Ishikawa (cell line): ENCODE data around the gene CALN1.

Experiments
- CEBPB ChIP-seq: IDR thresholded peaks from 2 replicates; pipeline ENCODE4 v1.6.1; 2012
- CREB1 ChIP-seq: IDR thresholded peaks from 2 replicates; pipeline ENCODE4 v1.6.1; 2012; ENCODE audit warnings: low read depth
- EGR1 ChIP-seq: IDR thresholded peaks from 2 replicates; pipeline ENCODE4 v1.6.1; 2012
- EP300 ChIP-seq: IDR thresholded peaks from 2 replicates; pipeline ENCODE4 v1.6.1; 2012; ENCODE audit warnings: borderline replicate concordance
- FOXM1 ChIP-seq: IDR thresholded peaks from 2 replicates; pipeline ENCODE4 v1.6.1; 2012; ENCODE audit warnings: low read depth, borderline replicate concordance
- NFIC ChIP-seq: IDR thresholded peaks from 2 replicates; pipeline ENCODE4 v1.6.1; 2012
- RAD21 ChIP-seq: IDR thresholded peaks from 2 replicates; pipeline ENCODE4 v1.6.1; 2012; ENCODE audit warnings: low read depth
- TAF1 ChIP-seq: IDR thresholded peaks from 2 replicates; pipeline ENCODE4 v1.6.1; 2012; ENCODE audit warnings: low read depth, mild to moderate bottlenecking
- TCF12 ChIP-seq: IDR thresholded peaks from 2 replicates; pipeline ENCODE4 v1.6.1; 2012; ENCODE audit warnings: low read depth
- TEAD4 ChIP-seq: IDR thresholded peaks from 2 replicates; pipeline ENCODE4 v1.6.1; 2012
- YY1 ChIP-seq: IDR thresholded peaks from 2 replicates; pipeline ENCODE4 v1.6.1; 2012; ENCODE audit warnings: low read depth
- ZBTB7A ChIP-seq: IDR thresholded peaks from 2 replicates; pipeline ENCODE4 v1.6.1; 2012; ENCODE audit warnings: low read depth
- TF ChIP-seq, protein P1 (sequence below): IDR thresholded peaks from 2 replicates; pipeline ENCODE4 v1.6.1; 2012
- TF ChIP-seq, protein P2 (sequence below): IDR thresholded peaks from 2 replicates; pipeline ENCODE4 v1.6.1; 2012
- TF ChIP-seq, protein P3 (sequence below): IDR thresholded peaks from 2 replicates; pipeline ENCODE4 v1.6.1; 2012; ENCODE audit warnings: low read depth, mild to moderate bottlenecking

The CALN1 gene

DNA sequence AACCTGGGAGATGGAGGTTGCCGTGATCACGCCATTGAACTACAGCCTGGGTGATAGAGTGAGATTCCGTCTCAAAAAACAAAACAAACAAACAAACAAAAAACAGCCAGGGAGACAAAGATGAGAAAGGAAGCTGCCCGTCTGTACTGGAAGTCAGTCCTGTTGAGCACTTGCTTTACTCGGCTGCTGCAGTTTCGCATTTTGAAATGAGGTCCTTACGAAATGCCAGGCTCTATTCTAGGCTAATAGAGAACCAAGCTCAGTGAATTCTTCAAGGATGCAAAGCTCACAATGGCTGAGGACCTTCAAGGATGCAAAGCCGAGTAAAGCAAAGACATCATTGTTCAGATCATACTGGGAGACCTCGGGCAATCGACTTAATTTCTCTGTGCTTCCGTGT lies 333.3 kb downstream of the CALN1 start:
- TF ChIP-seq TEAD4 (no peak), YY1 (no peak), NFIC (no peak), EGR1 (no peak), TCF12 (no peak), CREB1 (no peak), CEBPB (no peak), FOXM1 (no peak), ZBTB7A (no peak), RAD21 (no peak), TAF1 (no peak), EP300 (no peak)
- TF ChIP-seq, protein P1, sequence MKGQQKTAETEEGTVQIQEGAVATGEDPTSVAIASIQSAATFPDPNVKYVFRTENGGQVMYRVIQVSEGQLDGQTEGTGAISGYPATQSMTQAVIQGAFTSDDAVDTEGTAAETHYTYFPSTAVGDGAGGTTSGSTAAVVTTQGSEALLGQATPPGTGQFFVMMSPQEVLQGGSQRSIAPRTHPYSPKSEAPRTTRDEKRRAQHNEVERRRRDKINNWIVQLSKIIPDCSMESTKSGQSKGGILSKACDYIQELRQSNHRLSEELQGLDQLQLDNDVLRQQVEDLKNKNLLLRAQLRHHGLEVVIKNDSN = no peak
- TF ChIP-seq, protein P2, sequence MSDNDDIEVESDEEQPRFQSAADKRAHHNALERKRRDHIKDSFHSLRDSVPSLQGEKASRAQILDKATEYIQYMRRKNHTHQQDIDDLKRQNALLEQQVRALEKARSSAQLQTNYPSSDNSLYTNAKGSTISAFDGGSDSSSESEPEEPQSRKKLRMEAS = no peak
- TF ChIP-seq, protein P3, sequence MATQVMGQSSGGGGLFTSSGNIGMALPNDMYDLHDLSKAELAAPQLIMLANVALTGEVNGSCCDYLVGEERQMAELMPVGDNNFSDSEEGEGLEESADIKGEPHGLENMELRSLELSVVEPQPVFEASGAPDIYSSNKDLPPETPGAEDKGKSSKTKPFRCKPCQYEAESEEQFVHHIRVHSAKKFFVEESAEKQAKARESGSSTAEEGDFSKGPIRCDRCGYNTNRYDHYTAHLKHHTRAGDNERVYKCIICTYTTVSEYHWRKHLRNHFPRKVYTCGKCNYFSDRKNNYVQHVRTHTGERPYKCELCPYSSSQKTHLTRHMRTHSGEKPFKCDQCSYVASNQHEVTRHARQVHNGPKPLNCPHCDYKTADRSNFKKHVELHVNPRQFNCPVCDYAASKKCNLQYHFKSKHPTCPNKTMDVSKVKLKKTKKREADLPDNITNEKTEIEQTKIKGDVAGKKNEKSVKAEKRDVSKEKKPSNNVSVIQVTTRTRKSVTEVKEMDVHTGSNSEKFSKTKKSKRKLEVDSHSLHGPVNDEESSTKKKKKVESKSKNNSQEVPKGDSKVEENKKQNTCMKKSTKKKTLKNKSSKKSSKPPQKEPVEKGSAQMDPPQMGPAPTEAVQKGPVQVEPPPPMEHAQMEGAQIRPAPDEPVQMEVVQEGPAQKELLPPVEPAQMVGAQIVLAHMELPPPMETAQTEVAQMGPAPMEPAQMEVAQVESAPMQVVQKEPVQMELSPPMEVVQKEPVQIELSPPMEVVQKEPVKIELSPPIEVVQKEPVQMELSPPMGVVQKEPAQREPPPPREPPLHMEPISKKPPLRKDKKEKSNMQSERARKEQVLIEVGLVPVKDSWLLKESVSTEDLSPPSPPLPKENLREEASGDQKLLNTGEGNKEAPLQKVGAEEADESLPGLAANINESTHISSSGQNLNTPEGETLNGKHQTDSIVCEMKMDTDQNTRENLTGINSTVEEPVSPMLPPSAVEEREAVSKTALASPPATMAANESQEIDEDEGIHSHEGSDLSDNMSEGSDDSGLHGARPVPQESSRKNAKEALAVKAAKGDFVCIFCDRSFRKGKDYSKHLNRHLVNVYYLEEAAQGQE = no peak

DNA sequence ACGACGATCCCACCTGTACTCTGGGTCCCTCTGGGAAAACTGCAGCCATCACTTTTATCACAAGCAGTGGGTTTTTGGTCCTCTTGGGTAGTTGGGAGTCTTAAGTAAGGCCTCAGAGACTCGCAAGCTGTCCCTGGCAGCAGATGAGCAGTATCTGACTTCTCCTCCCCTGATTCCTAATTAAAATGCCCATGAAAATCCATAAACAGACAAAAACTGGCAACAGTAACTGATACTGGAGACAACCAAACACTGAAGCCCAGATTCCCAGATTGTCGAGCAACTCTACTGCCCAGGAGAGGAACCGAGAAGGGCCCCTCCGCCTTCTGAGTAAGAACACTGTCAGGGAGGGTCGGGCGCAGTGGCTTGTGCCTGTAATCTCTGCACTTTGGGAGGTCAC lies 333.8 kb downstream of the CALN1 start:
- TF ChIP-seq FOXM1 (no peak), CREB1 (no peak), TEAD4 (no peak), RAD21 (no peak), CEBPB (no peak), YY1 (no peak), EP300 (no peak), TAF1 (no peak), NFIC (no peak), ZBTB7A (no peak)

DNA sequence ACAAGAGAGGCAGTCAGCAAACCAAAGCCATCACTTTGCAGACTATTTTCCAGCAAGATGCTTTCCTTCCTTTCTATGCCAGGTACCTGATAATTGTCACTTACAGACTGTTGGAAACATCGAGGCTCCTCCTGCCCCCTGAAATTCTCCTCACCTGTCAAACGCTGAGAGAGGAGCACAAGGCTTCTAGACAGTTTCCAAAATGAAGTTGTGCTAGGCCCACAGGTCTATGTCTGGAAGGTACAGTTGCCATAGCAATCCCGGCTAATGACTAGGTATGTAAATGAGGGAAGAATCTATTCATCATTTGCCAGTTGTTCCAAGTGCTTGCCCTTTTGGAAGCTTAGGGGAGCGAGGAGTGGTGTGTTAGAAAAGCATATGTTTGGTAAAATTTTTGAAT lies 334.4 kb downstream of the CALN1 start:
- TF ChIP-seq TAF1 (no peak), ZBTB7A (no peak), TEAD4 (no peak), YY1 (no peak), TCF12 (no peak), EGR1 (no peak), FOXM1 (no peak), CEBPB (no peak), NFIC (no peak)
- TF ChIP-seq, protein P3 = no peak
- TF ChIP-seq, protein P1 = no peak

DNA sequence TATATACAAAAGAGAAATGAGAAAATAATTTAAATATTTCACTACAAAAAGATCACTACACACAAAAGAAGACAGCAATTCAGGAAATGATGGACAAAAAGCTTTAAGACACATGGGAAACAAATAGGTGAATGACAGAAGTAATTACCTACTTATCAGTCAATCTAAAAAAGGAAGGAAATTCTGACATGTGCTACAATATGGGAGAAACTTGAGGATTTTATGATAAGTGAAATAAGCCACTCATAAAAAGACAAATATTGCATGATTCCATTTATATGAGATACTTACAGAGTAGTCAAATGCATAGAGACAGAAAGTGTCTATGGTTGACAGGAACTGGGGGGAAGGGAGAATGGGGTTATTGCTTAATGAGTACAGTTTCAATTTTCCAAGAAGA lies 339.2 kb downstream of the CALN1 start:
- TF ChIP-seq FOXM1 = no peak
- TF ChIP-seq, protein P1 = no peak
- TF ChIP-seq, protein P2 = no peak
- no peak for TF ChIP-seq CEBPB
- no peak for TF ChIP-seq EP300
- no peak for TF ChIP-seq TEAD4
- TF ChIP-seq RAD21 = no peak
- TF ChIP-seq EGR1 = no peak
- TF ChIP-seq, protein P3 = no peak
- no peak for TF ChIP-seq YY1
- TF ChIP-seq ZBTB7A = no peak
- TF ChIP-seq TAF1 = no peak
- TF ChIP-seq CREB1 = no peak
- no peak for TF ChIP-seq TCF12
- no peak for TF ChIP-seq NFIC
